Mesodermal cell (in vitro differentiated cells): ENCODE results near the gene FLAD1.

ENCODE experiments used
- H3K27ac ChIP-seq: 2 replicates; pipeline ENCODE4 v1.7.0; 2013; ENCODE audit warnings: mild to moderate bottlenecking, low read depth, low read length, moderate library complexity; ENCODE audit not compliant: severe bottlenecking
- H3K36me3 ChIP-seq: 2 replicates; pipeline ENCODE4 v1.7.1; 2013; ENCODE audit warnings: mild to moderate bottlenecking, low read length, moderate library complexity; ENCODE audit not compliant: control insufficient read depth, insufficient read depth
- H3K4me1 ChIP-seq: one replicate; pipeline ENCODE4 v1.7.1; 2013; ENCODE audit warnings: mild to moderate bottlenecking, low read length; ENCODE audit not compliant: insufficient read depth, control insufficient read depth, poor library complexity, severe bottlenecking
- H3K4me3 ChIP-seq: 2 replicates; pipeline ENCODE4 v1.7.0; 2013; ENCODE audit warnings: low read length, control low read depth, mild to moderate bottlenecking; ENCODE audit not compliant: insufficient read depth, poor library complexity, severe bottlenecking; ENCODE audit errors: extremely low read depth
- H3K9me3 ChIP-seq: 2 replicates; pipeline ENCODE4 v1.7.1; 2013; ENCODE audit warnings: mild to moderate bottlenecking, low read length, moderate library complexity; ENCODE audit not compliant: control insufficient read depth
- WGBS, 2 experiments: methylation state at CpG; one replicate each; pipeline ENCODE4 v1.1.5; 2013; ENCODE audit warnings: missing lambda C conversion rate in 2 of 2; ENCODE audit not compliant: insufficient coverage in 2 of 2; 5-methylcytosine and 5-hydroxymethylcytosine counted together

Gene FLAD1

DNA sequence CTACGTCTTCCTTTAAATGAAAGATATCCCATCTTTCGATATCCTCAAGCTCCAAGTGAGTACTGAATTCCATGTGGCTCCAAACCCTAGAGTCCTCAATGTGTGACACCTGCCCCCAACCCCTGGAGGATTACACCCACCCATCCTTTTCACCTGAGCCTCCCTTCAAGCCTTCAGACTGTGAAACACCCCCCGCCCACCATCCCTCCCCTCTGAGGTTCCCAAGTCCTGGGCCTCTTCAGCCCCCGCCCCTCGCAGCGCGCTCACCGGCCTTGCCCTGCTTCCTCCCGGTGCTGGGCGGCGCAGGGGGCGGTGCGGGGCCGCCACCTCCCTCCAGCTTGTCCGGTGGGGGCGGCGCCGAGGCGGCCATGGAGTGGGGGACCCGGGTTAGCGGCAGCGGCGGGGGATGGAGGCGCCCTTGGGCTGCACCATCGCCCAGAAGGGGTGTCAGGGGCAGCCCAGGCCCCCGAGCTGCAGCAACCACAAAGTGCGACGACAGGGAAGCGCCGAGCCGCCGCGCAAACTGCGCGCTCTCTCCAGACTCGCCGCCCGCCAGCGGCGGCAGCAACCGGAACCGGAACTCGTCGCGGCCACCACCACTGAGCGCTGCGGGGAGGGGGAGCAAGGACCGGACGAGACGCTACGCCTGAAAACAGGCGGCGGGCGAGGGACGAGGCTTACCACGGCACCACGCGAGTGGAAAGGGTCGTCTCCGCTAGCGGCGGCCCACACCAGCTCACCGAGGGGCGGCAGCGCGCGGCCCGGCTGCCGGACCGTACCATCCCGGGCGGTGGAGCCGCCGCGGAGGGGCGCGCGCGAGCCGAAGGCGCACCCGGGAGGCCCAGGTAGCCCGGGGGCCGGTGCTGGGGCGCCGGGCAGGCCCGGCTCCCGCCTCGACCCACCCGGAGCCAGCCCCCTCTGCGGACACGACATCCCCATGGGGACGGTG lies 21.7 kb upstream of the FLAD1 start, which contains the start of gene PYGO2:
PYGO2 (minus strand) TSS at position 576 of the 949 bp plus-strand sequence; CDS start at position 370, 206 bp downstream.
- 1% methylated on average over 65 to 67 of the region's 93 CpGs for WGBS, 2 experiments
- H3K4me3 ChIP-seq, result peak within 1 kb of the TSS; percentile 80
- H3K36me3 ChIP-seq, result peaks cover 66% of the 10 kb centered on the region
- H3K27ac ChIP-seq, result peak within 1 kb of the TSS; percentile 88
- peaks cover 38% of the 10 kb centered on the region for H3K4me1 ChIP-seq
- H3K9me3 ChIP-seq, result no peaks in the 10 kb centered on the region

DNA sequence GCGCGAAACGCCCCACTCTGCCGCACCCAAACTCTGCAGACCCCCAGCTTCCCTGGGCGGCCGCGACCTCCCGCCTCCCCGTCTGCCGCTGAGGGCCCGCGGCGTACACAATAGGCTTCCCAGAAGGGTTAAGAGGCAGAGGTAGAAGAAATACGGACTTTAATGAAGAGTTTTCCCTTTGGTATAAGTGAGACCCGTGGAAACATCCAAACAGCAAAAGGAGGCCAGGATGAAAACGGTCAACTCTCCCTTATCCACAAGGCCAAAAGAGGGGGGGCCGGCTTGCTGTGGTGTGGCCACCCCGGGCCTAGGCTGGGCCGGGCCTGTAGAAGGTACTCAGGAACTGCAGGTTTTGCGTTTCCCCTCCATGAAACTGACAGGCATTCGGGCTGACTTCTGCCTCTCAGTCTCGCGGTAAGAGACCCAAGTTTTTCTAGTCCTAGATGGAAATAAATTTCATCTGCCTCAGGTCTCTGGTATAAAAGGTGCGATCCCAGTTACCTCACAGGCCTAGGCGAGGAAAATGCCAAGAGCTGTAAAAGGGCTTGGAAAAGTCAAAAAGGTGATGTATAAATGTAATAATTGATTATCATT lies 20.9 kb upstream of the FLAD1 start:
- Histone ChIP-seq H3K9me3 (no peaks in the 10 kb centered on the region), H3K4me1 (peaks cover 32% of the 10 kb centered on the region), H3K36me3 (peaks cover 74% of the 10 kb centered on the region), H3K4me3 (peak overlapping the region; percentile 80), H3K27ac (peak overlapping the region; percentile 88)
- 21 to 34% methylated on average over 12 to 17 of the region's 25 CpGs for WGBS, 2 experiments

DNA sequence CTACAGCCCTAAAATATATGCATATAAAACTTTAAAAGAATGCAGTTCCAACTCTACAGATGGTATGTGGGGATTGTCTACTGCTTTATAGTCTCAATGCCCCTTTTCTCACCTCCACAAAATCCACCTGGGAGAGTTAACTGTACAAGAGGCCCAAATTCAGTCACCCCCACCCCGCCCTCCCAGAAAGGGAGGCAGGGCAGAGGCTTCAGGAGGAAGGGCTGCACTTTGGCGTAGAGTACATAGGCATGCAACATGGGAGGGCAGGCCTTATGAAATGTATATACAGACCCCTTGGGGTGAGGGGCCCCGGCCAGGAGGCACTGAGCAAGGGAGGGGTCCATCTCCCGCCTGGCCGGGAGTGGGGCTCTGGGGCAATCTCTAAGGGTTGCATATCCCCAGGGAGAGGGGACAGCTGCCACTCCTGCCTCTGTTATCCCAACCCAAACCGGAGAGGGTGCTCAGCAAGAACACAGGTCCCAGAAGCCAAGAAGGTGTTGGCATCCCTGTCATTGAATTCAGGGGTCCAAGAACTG lies 20.3 kb upstream of the FLAD1 start:
- Histone ChIP-seq H3K36me3 (peaks cover 76% of the 10 kb centered on the region), H3K4me3 (no peak overlapping the region), H3K27ac (peak overlapping the region; percentile 88), H3K4me1 (peaks cover 30% of the 10 kb centered on the region), H3K9me3 (no peaks in the 10 kb centered on the region)
- WGBS, 2 experiments, result 75 to 86% methylated on average over 4 to 5 of the region's 6 CpGs

- H3K4me3 ChIP-seq, result no peak overlapping the region
- H3K4me1 ChIP-seq, result peaks cover 34% of the 10 kb centered on the region
- no peaks in the 10 kb centered on the region for H3K9me3 ChIP-seq
- H3K27ac ChIP-seq, result no peak overlapping the region
- peaks cover 76% of the 10 kb centered on the region for H3K36me3 ChIP-seq
- WGBS, 2 experiments, result 94 to 98% methylated on average over 6 to 7 of the region's 8 CpGs
These were observed 19.5 kb upstream of the FLAD1 start for GRCh38 chr1:154963643-154964042.

GRCh38 chr1:154964359-154964758 lies 18.8 kb upstream of the FLAD1 start:
- 90 to 95% methylated on average over 3 to 5 of the region's 6 CpGs for WGBS, 2 experiments
- Histone ChIP-seq H3K36me3 (peaks cover 76% of the 10 kb centered on the region), H3K27ac (no peak overlapping the region), H3K4me3 (no peak overlapping the region), H3K4me1 (peaks cover 34% of the 10 kb centered on the region), H3K9me3 (no peaks in the 10 kb centered on the region)

- no peak overlapping the region for H3K4me3 ChIP-seq
- peaks cover 30% of the 10 kb centered on the region for H3K4me1 ChIP-seq
- WGBS, 2 experiments, result no CpG with 5 or more reads among the region's 7 CpGs
- H3K36me3 ChIP-seq, result peaks cover 75% of the 10 kb centered on the region
- H3K27ac ChIP-seq, result no peak overlapping the region
- H3K9me3 ChIP-seq, result no peaks in the 10 kb centered on the region
These were observed 17.0 kb upstream of the FLAD1 start for GRCh38 chr1:154966111-154966510.

- Histone ChIP-seq H3K4me3 (no peak overlapping the region), H3K9me3 (no peaks in the 10 kb centered on the region), H3K36me3 (peaks cover 73% of the 10 kb centered on the region), H3K27ac (no peak overlapping the region), H3K4me1 (peaks cover 36% of the 10 kb centered on the region)
- WGBS, 2 experiments, result 96 to 97% methylated on average over 3 to 4 of the region's 5 CpGs
These were observed 15.7 kb upstream of the FLAD1 start for GRCh38 chr1:154967331-154967950.

DNA sequence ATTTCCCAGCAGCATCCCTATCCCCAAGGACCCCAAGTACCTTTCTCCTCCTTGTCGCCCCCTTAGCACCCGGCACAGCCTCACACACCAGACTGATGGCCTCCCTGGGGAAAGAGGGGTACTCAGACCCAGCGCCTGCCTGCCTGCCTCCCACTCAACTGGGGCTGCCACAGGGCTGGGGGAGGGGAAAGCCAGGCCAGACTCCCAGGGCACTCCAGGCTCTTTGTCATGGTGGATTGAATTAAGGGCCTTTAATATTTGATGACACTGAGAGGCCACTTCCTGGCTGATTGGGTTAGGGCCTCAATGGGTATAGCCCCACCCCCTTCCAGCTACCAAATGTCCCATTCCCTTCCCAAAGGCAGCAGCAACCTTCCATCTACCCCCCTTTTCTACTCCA lies 14.4 kb upstream of the FLAD1 start:
- Histone ChIP-seq H3K4me1 (peaks cover 23% of the 10 kb centered on the region), H3K9me3 (no peaks in the 10 kb centered on the region), H3K36me3 (peaks cover 61% of the 10 kb centered on the region), H3K27ac (no peak overlapping the region), H3K4me3 (peak overlapping the region; percentile 69)
- WGBS, 2 experiments, result no CpG with 5 or more reads among the region's 3 CpGs

GRCh38 chr1:154969246-154969645 lies 13.9 kb upstream of the FLAD1 start:
- Histone ChIP-seq H3K9me3 (no peaks in the 10 kb centered on the region), H3K4me1 (peaks cover 20% of the 10 kb centered on the region), H3K27ac (no peak overlapping the region), H3K4me3 (peak overlapping the region; percentile 69), H3K36me3 (peaks cover 56% of the 10 kb centered on the region)
- 22% methylated on average over 3 of the region's 5 CpGs; no CpG with 5 or more reads in 1 of the 2 experiments for WGBS, 2 experiments

- WGBS, 2 experiments, result 0 to 1% methylated on average over 15 to 17 of the region's 22 CpGs
- Histone ChIP-seq H3K9me3 (no peaks in the 10 kb centered on the region), H3K4me3 (peak overlapping the region; percentile 69), H3K36me3 (peaks cover 49% of the 10 kb centered on the region), H3K27ac (peak overlapping the region; percentile 100), H3K4me1 (peaks cover 20% of the 10 kb centered on the region)
These were observed 13.2 kb upstream of the FLAD1 start for GRCh38 chr1:154969860-154970452.
